Measurements from ENCODE around the gene SPRY4. TPM values are rescaled to one million over a fixed set of nuclear protein-coding genes. Genes with fewer than 3 reads are reported as not detected.

Gene SPRY4
- total RNA-seq, 1 experiment from 2014 or later, result 35.6 TPM

GRCh38 chr5:142281966-142282365 is 42.9 kb downstream of the SPRY4 start:
- no peaks in the 10 kb centered on the region for H3K27me3 ChIP-seq (ENCODE audit: control insufficient read depth, insufficient read depth, low read length)
- CTCF ChIA-PET, result no interaction called here
- DNase-seq (ENCODE audit: low read depth, low spot score) (no peak), ATAC-seq (no peak)
- BruUV-seq (replicated peaks), result no TSS peak
- H3K36me3 ChIP-seq (ENCODE audit: control insufficient read depth, insufficient read depth, low read length), result no peaks in the 10 kb centered on the region
- H3K4me3 ChIP-seq (ENCODE audit: low read depth in 2 of 2, low read length in 2 of 2), result no peak overlapping the region
- POLR2A ChIA-PET, result no interaction called here
- TF ChIP-seq POLR2AphosphoS5 (IDR thresholded peaks at IDR 0.05; ENCODE audit: low read depth, low read length) (no peak), SIN3A (IDR thresholded peaks at IDR 0.05; ENCODE audit: borderline replicate concordance, insufficient read depth, low read depth, low read length) (no peak), TCF7L2 (IDR thresholded peaks at IDR 0.05; ENCODE audit: low read depth, low read length) (no peak), CTCF (IDR thresholded peaks at IDR 0.05) (no peak), REST (IDR thresholded peaks at IDR 0.05; ENCODE audit: insufficient read depth in 1 of 2, low read depth in 2 of 2, low read length in 1 of 2) (no peak)
- H3K9me3 ChIP-seq (ENCODE audit: control insufficient read depth, insufficient read depth, low read depth, low read length), result no peaks in the 10 kb centered on the region
- H3K27ac ChIP-seq (ENCODE audit: low read length), result no peak overlapping the region
- intact Hi-C loops (cut with micrococcal nuclease; ENCODE audit: unreplicated experiment) (no loop called here), in situ Hi-C loops (cut with HindIII; ENCODE audit: low pct_unique_long_range_greater_than_20kb, low sequenced_read_pairs) (no loop called here)
- H3K4me1 ChIP-seq (ENCODE audit: control insufficient read depth, insufficient read depth, low read length), result no peaks in the 10 kb centered on the region

GRCh38 chr5:142281008-142281367 is 43.8 kb downstream of the SPRY4 start:
- DNase-seq (ENCODE audit: low read depth, low spot score), result no peak
- no peaks in the 10 kb centered on the region for H3K36me3 ChIP-seq (ENCODE audit: control insufficient read depth, insufficient read depth, low read length)
- intact Hi-C loops (cut with micrococcal nuclease; ENCODE audit: unreplicated experiment) (no loop called here), in situ Hi-C loops (cut with HindIII; ENCODE audit: low pct_unique_long_range_greater_than_20kb, low sequenced_read_pairs) (no loop called here)
- TF ChIP-seq SIN3A (IDR thresholded peaks at IDR 0.05; ENCODE audit: borderline replicate concordance, insufficient read depth, low read depth, low read length) (no peak), CTCF (IDR thresholded peaks at IDR 0.05) (no peak), TCF7L2 (IDR thresholded peaks at IDR 0.05; ENCODE audit: low read depth, low read length) (no peak), POLR2AphosphoS5 (IDR thresholded peaks at IDR 0.05; ENCODE audit: low read depth, low read length) (no peak), REST (IDR thresholded peaks at IDR 0.05; ENCODE audit: insufficient read depth in 1 of 2, low read depth in 2 of 2, low read length in 1 of 2) (no peak)
- no peaks in the 10 kb centered on the region for H3K4me1 ChIP-seq (ENCODE audit: control insufficient read depth, insufficient read depth, low read length)
- ChIA-PET CTCF (no interaction called here), POLR2A (interaction anchor here (0.6 kb wide), 1 partner anchor 57 kb away, joined by 3 read pairs; no protein-coding TSS in a partner anchor)
- ATAC-seq, result no peak; the same call in 1 of the 2 replicates
- H3K4me3 ChIP-seq (ENCODE audit: low read depth in 2 of 2, low read length in 2 of 2), result no peak overlapping the region
- H3K9me3 ChIP-seq (ENCODE audit: control insufficient read depth, insufficient read depth, low read depth, low read length), result no peaks in the 10 kb centered on the region
- H3K27ac ChIP-seq (ENCODE audit: low read length), result no peak overlapping the region; the same call in 1 of the 2 replicates
- BruUV-seq (replicated peaks), result no TSS peak
- H3K27me3 ChIP-seq (ENCODE audit: control insufficient read depth, insufficient read depth, low read length), result no peaks in the 10 kb centered on the region

Measured in Panc1 (cell line).